Stimulated activated CD4-positive, alpha-beta T cell treated with anti-CD3 and anti-CD28 coated beads, TNF-alpha, amount 100 ng/mL, for 1 hour (primary cell): ENCODE data around the gene CTBS.

Source experiments
- DNase-seq, 3 donors: peaks; one replicate each; pipeline ENCODE4 v3.0.0-alpha.2; 2020; ENCODE audit warnings: low read depth in 3 of 3, low spot score in 1 of 3

The CTBS gene

GRCh38 chr1:84506729-84507453, 67.3 kb downstream of the CTBS start:
- no peak for DNase-seq

- peak; percentile 94 to 96 (median 96) for DNase-seq
These were observed 68.1 kb downstream of the CTBS start, which contains the start of the genes GNG5 and SPATA1 for GRCh38 chr1:84506002-84506728. Gene GNG5 (minus strand): TSS chr1:84506581. CDS start chr1:84506091, 490 bp downstream. Gene SPATA1 (plus strand): TSS chr1:84506386. CDS start chr1:84516360, 9,974 bp downstream.

- no peak for DNase-seq
These were observed 68.7 kb downstream of the CTBS start for GRCh38 chr1:84505493-84506001.

DNA sequence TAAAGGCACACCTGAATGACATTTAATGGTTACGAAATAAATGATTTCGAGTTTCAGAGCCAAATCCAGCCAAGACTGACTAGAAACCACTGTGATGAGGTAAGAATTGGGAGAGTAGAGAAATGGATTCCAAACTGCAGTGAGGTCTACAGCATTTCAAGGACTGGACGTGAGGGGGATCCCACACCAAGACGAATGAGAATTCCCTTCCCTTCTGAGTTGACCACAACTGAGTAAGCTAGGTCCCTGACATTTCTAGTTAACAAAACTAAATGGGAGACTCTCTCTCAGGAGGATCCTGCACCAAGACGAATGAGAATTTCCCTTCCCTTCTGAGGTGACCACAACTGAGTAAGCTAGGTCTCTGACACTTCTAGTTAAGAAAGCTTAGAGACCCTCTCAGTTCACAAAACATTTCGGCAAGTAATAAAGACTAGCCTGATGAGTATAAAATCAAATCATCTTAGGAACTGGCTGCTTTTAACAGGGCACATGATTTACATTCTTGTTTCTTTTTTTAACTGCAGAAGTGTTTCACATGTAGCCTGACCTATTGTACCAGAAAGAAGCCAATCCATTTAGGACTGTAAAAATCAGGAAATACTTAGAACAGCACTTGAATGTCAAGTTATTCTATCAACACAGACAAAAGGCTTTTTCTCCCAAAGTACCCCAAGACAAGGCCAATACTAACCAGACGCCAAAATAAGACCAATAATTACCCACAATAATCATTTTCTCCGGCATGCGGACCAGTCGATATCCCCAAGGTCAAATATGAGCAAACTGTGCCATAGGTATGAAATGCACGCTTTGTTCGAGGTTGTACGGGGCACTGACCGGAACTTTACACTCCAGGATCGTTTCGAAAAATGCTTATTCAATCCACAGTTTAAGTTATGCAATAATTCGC, 69.4 kb downstream of the CTBS start:
- DNase-seq, result no peak

DNA sequence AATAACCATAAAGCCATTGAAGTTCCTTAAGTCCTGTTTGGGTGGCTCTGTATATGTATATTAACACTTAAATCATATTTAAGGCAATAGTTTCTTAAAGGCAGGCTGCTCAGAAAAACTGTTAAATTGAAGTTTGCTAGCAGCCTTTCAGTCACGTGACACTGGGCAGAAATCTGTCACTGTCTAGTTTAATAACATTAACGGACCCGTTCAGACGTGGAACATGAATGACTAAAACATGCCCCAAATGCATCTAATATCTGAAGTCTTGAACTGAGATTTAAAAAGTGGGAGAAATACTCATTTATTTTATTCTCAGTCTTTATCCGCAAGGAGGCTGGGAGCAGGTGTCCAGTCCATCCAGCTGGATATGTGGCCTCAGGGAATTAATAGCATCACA, 71.3 kb downstream of the CTBS start:
- DNase-seq, result no peak
